Measurements from ENCODE around the gene NDUFAB1.
"Not testable (repeated sequence)": the region's sequence is repeated elsewhere in the genome, so short reads cannot be mapped to it uniquely, and the experiment has no call there.

The NDUFAB1 gene

GRCh38 chr16:23549938-23550337 lies 46.2 kb downstream of the NDUFAB1 start:
- no peak for DNase-seq

- no peak for DNase-seq
These were observed 51.7 kb downstream of the NDUFAB1 start for GRCh38 chr16:23544436-23544835.

- not testable (repeated sequence) for DNase-seq
These were observed 55.3 kb downstream of the NDUFAB1 start for GRCh38 chr16:23540817-23541178.

- DNase-seq: peak; percentile 85
These were observed 55.9 kb downstream of the NDUFAB1 start for GRCh38 chr16:23539984-23540816.

- DNase-seq: no peak
These were observed 57.2 kb downstream of the NDUFAB1 start for GRCh38 chr16:23538919-23539278.

- DNase-seq: no peak
These were observed 58.7 kb downstream of the NDUFAB1 start for GRCh38 chr16:23537390-23537789.

- DNase-seq: no peak
These were observed 60.2 kb downstream of the NDUFAB1 start for GRCh38 chr16:23535901-23536300.

- peak; percentile 29 for DNase-seq
These were observed 61.0 kb downstream of the NDUFAB1 start for GRCh38 chr16:23534868-23535860.

- DNase-seq: no peak
These were observed 63.7 kb downstream of the NDUFAB1 start for GRCh38 chr16:23532448-23532847.
